Measurements from ENCODE around the gene DNM3. TPM values are rescaled to one million over a fixed set of nuclear protein-coding genes. Genes with fewer than 3 reads are reported as not detected.

DNM3 gene
- total and polyA plus RNA-seq, 10 of the 15 experiments (the other 5 are each of a cell fraction or from before 2014, with no cell fraction given): 0.03 to 1.5 (median 0.08) TPM; not detected in 3

- ChIA-PET SMC1A (ENCODE audit: uncharacterized antibody, unreplicated experiment) (no interaction called here), CTCF (no interaction called here), POLR2A (no interaction called here), RAD21 (ENCODE audit: unreplicated experiment) (no interaction called here)
- ATAC-seq: no peak
- no peak for TF ChIP-seq ZZZ3 (IDR thresholded peaks at IDR 0.05; ENCODE audit: control insufficient read depth, insufficient read length, low read depth)
- no peak for TF ChIP-seq POLR2AphosphoS2 (IDR thresholded peaks at IDR 0.05; ENCODE audit: low read depth, low read length)
- no peak overlapping the region for H3K9ac ChIP-seq (ENCODE audit: control insufficient read depth, insufficient read depth, low read length)
- no peak for FAIRE-seq
- H3K36me3 ChIP-seq (ENCODE audit: control insufficient read depth in 2 of 2, insufficient read depth in 2 of 2, low read length in 1 of 2): no peaks in the 10 kb centered on the region
- no peaks in the 10 kb centered on the region; the same call in 1 of the 2 replicates for H3K4me1 ChIP-seq (ENCODE audit: control insufficient read depth, insufficient read depth, low read length)
- 76% methylated on average over 5 of the region's 5 CpGs for WGBS (ENCODE audit: insufficient coverage, insufficient replicate concordance, low lambda C conversion rate, missing lambda C conversion rate)
- no peak overlapping the region for H3K27ac ChIP-seq (ENCODE audit: control insufficient read depth, insufficient read depth)
- no peak overlapping the region for H2AFZ ChIP-seq (ENCODE audit: control insufficient read depth, low read depth, low read length)
- no peaks in the 10 kb centered on the region for H3K79me2 ChIP-seq (ENCODE audit: control insufficient read depth, insufficient read depth, low read length)
- H3K27me3 ChIP-seq (replicated peaks in 1 of 2; ENCODE audit: control insufficient read depth in 2 of 2, insufficient read depth in 2 of 2, low read length in 1 of 2): no peaks in the 10 kb centered on the region
- no peaks in the 10 kb centered on the region for H4K20me1 ChIP-seq (ENCODE audit: control insufficient read depth, insufficient read depth)
- in situ Hi-C loops (cut with MboI) (no loop called here), intact Hi-C loops (cut with micrococcal nuclease; ENCODE audit: unreplicated experiment) (no loop called here)
- no peaks in the 10 kb centered on the region for H3K9me3 ChIP-seq (replicated peaks; ENCODE audit: control insufficient read depth, insufficient read depth, low read length)
- DNase-seq (ENCODE audit: low read depth, low spot score): no peak
- BruUV-seq (replicated peaks): no TSS peak
- no peak overlapping the region for H3K4me2 ChIP-seq (ENCODE audit: control insufficient read depth, insufficient read depth)
- no peak overlapping the region for H3K4me3 ChIP-seq
Observed at GRCh38 chr1:171873664-171874063, 32.4 kb downstream of the DNM3 start.

- in situ Hi-C loops (cut with MboI) (no loop called here), intact Hi-C loops (cut with micrococcal nuclease; ENCODE audit: unreplicated experiment) (no loop called here)
- WGBS (ENCODE audit: insufficient coverage, insufficient replicate concordance, low lambda C conversion rate, missing lambda C conversion rate): under 1% methylated on average over 3 of the region's 3 CpGs
- POLR2A ChIA-PET: no interaction called here
- Histone ChIP-seq H4K20me1 (ENCODE audit: control insufficient read depth, insufficient read depth) (no peaks in the 10 kb centered on the region), H3K36me3 (ENCODE audit: control insufficient read depth in 2 of 2, insufficient read depth in 2 of 2, low read length in 1 of 2) (no peaks in the 10 kb centered on the region), H3K27me3 (replicated peaks in 1 of 2; ENCODE audit: control insufficient read depth in 2 of 2, insufficient read depth in 2 of 2, low read length in 1 of 2) (no peaks in the 10 kb centered on the region), H3K9me3 (replicated peaks; ENCODE audit: control insufficient read depth, insufficient read depth, low read length) (no peaks in the 10 kb centered on the region), H3K27ac (ENCODE audit: control insufficient read depth, insufficient read depth) (no peak overlapping the region), H3K4me1 (ENCODE audit: control insufficient read depth, insufficient read depth, low read length) (no peaks in the 10 kb centered on the region; the same call in 1 of the 2 replicates), H3K4me2 (ENCODE audit: control insufficient read depth, insufficient read depth) (no peak overlapping the region), H3K4me3 (no peak overlapping the region), H2AFZ (ENCODE audit: control insufficient read depth, low read depth, low read length) (no peak overlapping the region), H3K9ac (ENCODE audit: control insufficient read depth, insufficient read depth, low read length) (no peak overlapping the region), H3K79me2 (ENCODE audit: control insufficient read depth, insufficient read depth, low read length) (no peaks in the 10 kb centered on the region)
- no TSS peak for BruUV-seq (replicated peaks)
- CTCF ChIA-PET: interaction anchor here (1.2 kb wide), 1 partner anchor 76 kb away, joined by 3 read pairs; no protein-coding TSS in a partner anchor
- RAD21 ChIA-PET (ENCODE audit: unreplicated experiment): no interaction called here
- ATAC-seq (peak; percentile 99), DNase-seq (ENCODE audit: low read depth, low spot score) (no peak), FAIRE-seq (no peak)
- SMC1A ChIA-PET (ENCODE audit: uncharacterized antibody, unreplicated experiment): no interaction called here
- TF ChIP-seq, protein P1, sequence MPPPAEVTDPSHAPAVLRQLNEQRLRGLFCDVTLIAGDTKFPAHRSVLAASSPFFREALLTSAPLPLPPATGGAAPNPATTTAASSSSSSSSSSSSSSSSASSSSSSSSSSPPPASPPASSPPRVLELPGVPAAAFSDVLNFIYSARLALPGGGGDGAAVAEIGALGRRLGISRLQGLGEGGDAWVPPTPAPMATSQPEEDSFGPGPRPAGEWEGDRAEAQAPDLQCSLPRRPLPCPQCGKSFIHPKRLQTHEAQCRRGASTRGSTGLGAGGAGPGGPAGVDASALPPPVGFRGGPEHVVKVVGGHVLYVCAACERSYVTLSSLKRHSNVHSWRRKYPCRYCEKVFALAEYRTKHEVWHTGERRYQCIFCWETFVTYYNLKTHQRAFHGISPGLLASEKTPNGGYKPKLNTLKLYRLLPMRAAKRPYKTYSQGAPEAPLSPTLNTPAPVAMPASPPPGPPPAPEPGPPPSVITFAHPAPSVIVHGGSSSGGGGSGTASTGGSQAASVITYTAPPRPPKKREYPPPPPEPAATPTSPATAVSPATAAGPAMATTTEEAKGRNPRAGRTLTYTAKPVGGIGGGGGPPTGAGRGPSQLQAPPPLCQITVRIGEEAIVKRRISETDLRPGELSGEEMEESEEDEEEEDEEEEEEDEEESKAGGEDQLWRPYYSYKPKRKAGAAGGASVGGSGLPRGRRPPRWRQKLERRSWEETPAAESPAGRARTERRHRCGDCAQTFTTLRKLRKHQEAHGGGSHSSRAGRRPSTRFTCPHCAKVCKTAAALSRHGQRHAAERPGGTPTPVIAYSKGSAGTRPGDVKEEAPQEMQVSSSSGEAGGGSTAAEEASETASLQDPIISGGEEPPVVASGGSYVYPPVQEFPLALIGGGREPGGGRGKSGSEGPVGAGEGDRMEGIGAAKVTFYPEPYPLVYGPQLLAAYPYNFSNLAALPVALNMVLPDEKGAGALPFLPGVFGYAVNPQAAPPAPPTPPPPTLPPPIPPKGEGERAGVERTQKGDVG (CRISPR knock-in tag; IDR thresholded peaks at IDR 0.05): no peak
- TF ChIP-seq JUNB (IDR thresholded peaks at IDR 0.05) (peak; percentile 34; the same call in 1 of the 2 replicates), NFIC (IDR thresholded peaks at IDR 0.05; ENCODE audit: low read depth, low read length) (0 out of 2 replicates have a peak, but pooled peaks have one; percentile 21), CREM (IDR thresholded peaks at IDR 0.05; ENCODE audit: low read depth) (no peak), NR2C2 (IDR thresholded peaks at IDR 0.05; ENCODE audit: borderline replicate concordance, control insufficient read depth, insufficient read length, low read depth) (no peak)
Observed at GRCh38 chr1:171877701-171878100, 36.4 kb downstream of the DNM3 start.

Data from GM12878 (cell line).